BE2C (cell line): ENCODE data around the gene CDYL2.
"Not testable (repeated sequence)": the region's sequence is repeated elsewhere in the genome, so short reads cannot be mapped to it uniquely, and the experiment has no call there.

Source experiments
- DNase-seq: peaks from one replicate; pipeline ENCODE4 v3.0.0-alpha.2; 2020
- H3K27me3 ChIP-seq: fragments of 250-450 bp; sonication (Bioruptor Pico); 2 replicates; pipeline ENCODE4 v1.5.1; 2020; ENCODE audit warnings: mild to moderate bottlenecking
- H3K36me3 ChIP-seq: fragments of 250-450 bp; sonication (Bioruptor Pico); 2 replicates; pipeline ENCODE4 v1.5.1; 2020; ENCODE audit warnings: mild to moderate bottlenecking
- H3K4me1 ChIP-seq: fragments of 250-450 bp; sonication (Bioruptor Pico); 2 replicates; pipeline ENCODE4 v1.5.1; 2020
- H3K4me3 ChIP-seq: 2 replicates; pipeline ENCODE4 v1.5.1; 2011; ENCODE audit warnings: low read depth, low read length
- H3K9me3 ChIP-seq: fragments of 250-450 bp; sonication (Bioruptor Pico); 2 replicates; pipeline ENCODE4 v1.5.1; 2020
- CTCF ChIP-seq: IDR thresholded peaks from 2 replicates; pipeline ENCODE4 v1.5.1; 2012; ENCODE audit warnings: mild to moderate bottlenecking, low read depth, low read length

The CDYL2 gene

GRCh38 chr16:80792031-80792430 lies 12.4 kb downstream of the CDYL2 start:
- H3K4me1 ChIP-seq = no peaks in the 10 kb centered on the region
- TF ChIP-seq CTCF = no peak
- H3K27me3 ChIP-seq = no peaks in the 10 kb centered on the region
- no peak for DNase-seq
- H3K4me3 ChIP-seq = no peak overlapping the region
- H3K36me3 ChIP-seq = no peaks in the 10 kb centered on the region
- no peaks in the 10 kb centered on the region for H3K9me3 ChIP-seq

DNA sequence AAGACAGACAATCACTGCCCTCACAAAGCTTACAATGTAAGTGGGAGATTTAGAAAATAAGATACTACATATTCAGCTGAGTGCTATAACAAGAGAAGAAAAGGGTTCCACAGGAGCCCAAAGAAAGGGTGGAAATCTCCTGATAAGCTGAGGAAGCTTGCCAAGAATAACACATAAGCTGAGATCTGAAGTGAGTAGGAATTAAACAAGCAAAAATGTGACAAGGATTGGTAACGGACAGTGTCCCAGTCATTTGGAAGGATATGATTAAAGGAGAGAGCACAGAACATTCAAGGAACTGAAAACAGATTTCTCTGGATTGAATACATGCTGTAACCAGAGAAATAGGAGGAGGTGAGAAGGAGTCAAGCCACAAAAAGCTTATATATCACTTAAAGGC lies 13.0 kb downstream of the CDYL2 start:
- no peaks in the 10 kb centered on the region for H3K27me3 ChIP-seq
- DNase-seq = no peak
- H3K4me3 ChIP-seq = no peak overlapping the region
- no peaks in the 10 kb centered on the region for H3K9me3 ChIP-seq
- H3K4me1 ChIP-seq = no peaks in the 10 kb centered on the region
- no peak for TF ChIP-seq CTCF
- no peaks in the 10 kb centered on the region for H3K36me3 ChIP-seq

GRCh38 chr16:80790751-80791150 lies 13.6 kb downstream of the CDYL2 start:
- TF ChIP-seq CTCF = no peak
- DNase-seq = no peak
- H3K4me1 ChIP-seq = no peaks in the 10 kb centered on the region

DNA sequence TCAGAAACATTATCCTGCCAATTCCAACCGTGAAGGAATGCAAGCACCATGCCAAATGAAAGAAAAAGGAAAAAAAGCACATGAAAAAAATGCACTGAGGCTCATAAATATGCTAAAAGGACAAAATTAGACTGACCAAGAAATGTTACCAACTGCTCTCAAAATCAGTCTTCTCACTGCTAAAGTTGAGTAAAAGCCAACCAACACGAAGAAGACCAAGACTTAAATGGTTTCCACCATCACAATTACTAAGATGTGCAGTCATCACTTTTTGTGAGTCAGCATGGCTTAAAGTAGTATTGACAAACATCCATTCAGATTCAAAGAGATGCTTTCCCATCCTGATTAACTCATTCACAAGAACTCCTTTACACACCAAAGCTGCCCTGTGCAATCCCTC lies 16.4 kb downstream of the CDYL2 start:
- TF ChIP-seq CTCF = no peak
- no peaks in the 10 kb centered on the region for H3K36me3 ChIP-seq
- H3K4me3 ChIP-seq = no peak overlapping the region
- no peak for DNase-seq
- H3K9me3 ChIP-seq = no peaks in the 10 kb centered on the region
- H3K27me3 ChIP-seq = no peaks in the 10 kb centered on the region
- no peaks in the 10 kb centered on the region for H3K4me1 ChIP-seq

More at GRCh38 chr16:80790751-80791150, 13.6 kb downstream of the CDYL2 start:
- H3K27me3 ChIP-seq = no peaks in the 10 kb centered on the region
- H3K36me3 ChIP-seq = no peaks in the 10 kb centered on the region
- H3K4me3 ChIP-seq = no peak overlapping the region
- no peaks in the 10 kb centered on the region for H3K9me3 ChIP-seq

DNA sequence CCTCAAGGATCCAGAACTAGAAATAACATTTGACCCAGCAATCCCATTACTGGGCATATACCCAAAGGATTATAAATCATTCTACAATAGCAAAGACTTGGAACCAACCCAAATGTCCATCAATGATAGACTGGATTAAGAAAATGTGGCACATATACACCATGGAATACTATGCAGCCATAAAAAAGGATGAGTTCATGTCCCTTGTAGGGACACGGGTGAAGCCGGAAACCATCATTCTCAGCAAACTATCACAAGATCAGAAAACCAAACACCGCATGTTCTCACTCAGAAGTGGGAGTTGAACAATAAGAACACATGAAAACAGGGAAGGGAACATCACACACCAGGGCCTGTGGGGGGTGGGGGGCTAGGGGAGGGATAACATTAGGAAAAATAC lies 17.8 kb downstream of the CDYL2 start:
- not testable (repeated sequence) for H3K36me3 ChIP-seq, DNase-seq, H3K4me3 ChIP-seq, H3K9me3 ChIP-seq, H3K27me3 ChIP-seq, H3K4me1 ChIP-seq

DNA sequence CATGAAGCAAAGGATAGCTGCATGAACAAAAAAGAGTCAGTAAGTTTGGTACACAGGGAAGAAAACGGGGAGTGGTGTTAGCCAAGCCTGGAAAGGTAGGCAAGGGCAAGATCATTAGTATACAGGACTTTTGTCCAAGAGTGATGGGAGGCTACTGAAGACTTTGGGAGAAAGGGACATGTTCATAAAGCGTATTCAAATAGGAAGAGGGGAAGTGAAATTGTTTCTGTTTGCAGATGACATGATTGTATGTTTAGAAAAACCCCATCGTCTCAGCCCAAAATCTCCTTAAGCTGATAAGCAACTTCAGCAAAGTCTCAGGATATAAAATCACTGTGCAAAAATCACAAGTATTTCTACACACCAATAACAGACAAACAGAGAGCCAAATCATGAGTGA lies 19.4 kb downstream of the CDYL2 start:
- Histone ChIP-seq H3K9me3 (no peaks in the 10 kb centered on the region), H3K27me3 (no peaks in the 10 kb centered on the region), H3K36me3 (no peaks in the 10 kb centered on the region), H3K4me1 (no peaks in the 10 kb centered on the region), H3K4me3 (no peak overlapping the region)
- TF ChIP-seq CTCF = no peak
- no peak for DNase-seq

- Histone ChIP-seq H3K36me3 (no peaks in the 10 kb centered on the region), H3K9me3 (no peaks in the 10 kb centered on the region), H3K4me3 (no peak overlapping the region), H3K4me1 (no peaks in the 10 kb centered on the region), H3K27me3 (no peaks in the 10 kb centered on the region)
- TF ChIP-seq CTCF = no peak
- no peak for DNase-seq
Measured at GRCh38 chr16:80778703-80779102, 25.7 kb downstream of the CDYL2 start.
